WERI-Rb-1 (cell line): ENCODE measurements around the gene CAV1.

ENCODE experiments used
- DNase-seq: peaks from one replicate; pipeline ENCODE4 v3.0.0-alpha.2; 2020
- H3K27ac ChIP-seq: fragments of 250-450 bp; sonication (Bioruptor Pico); 2 replicates; pipeline ENCODE4 v1.5.1; 2020; ENCODE audit warnings: mild to moderate bottlenecking, moderate library complexity
- H3K27me3 ChIP-seq: fragments of 250-450 bp; sonication (Bioruptor Pico); 2 replicates; pipeline ENCODE4 v1.5.1; 2021; ENCODE audit warnings: mild to moderate bottlenecking, low read depth, moderate library complexity; ENCODE audit not compliant: insufficient read depth, severe bottlenecking
- H3K36me3 ChIP-seq: fragments of 250-450 bp; sonication (Bioruptor Pico); 2 replicates; pipeline ENCODE4 v1.5.1; 2020; ENCODE audit warnings: mild to moderate bottlenecking, moderate library complexity
- H3K4me3 ChIP-seq: 2 replicates; pipeline ENCODE4 v1.5.1; 2011; ENCODE audit warnings: low read depth, mild to moderate bottlenecking, control low read depth, low read length
- H3K9me3 ChIP-seq: fragments of 250-450 bp; sonication (Bioruptor Pico); 2 replicates; pipeline ENCODE4 v1.5.1; 2021; ENCODE audit warnings: mild to moderate bottlenecking, moderate library complexity; ENCODE audit not compliant: severe bottlenecking
- TF ChIP-seq, protein P1 (sequence below): IDR thresholded peaks from 2 replicates; pipeline ENCODE4 v1.5.1; 2011; ENCODE audit warnings: low read depth, mild to moderate bottlenecking, control low read depth, inconsistent platforms, low read length

CAV1 gene

DNA sequence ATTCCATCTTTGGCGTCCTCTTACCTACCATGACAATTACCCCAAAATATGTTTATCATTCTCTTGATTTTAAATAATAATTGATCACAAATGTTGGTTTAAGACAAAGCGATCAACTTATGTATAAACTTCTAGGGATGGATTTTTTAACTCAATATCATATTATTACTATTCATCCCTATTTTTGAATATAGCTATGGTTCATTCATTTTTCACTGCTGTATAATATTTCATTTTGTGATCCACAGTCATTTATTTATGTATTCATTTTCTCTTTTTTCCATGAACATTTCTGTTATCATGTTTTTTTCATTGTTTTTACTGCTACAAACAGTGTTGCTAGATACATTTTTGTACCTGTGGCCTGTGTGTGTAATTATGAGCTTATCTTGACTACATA, 85.9 kb downstream of the CAV1 start:
- Histone ChIP-seq H3K9me3 (no peaks in the 10 kb centered on the region), H3K27me3 (no peaks in the 10 kb centered on the region), H3K27ac (no peak overlapping the region), H3K36me3 (no peaks in the 10 kb centered on the region), H3K4me3 (no peak overlapping the region)
- TF ChIP-seq, protein P1, sequence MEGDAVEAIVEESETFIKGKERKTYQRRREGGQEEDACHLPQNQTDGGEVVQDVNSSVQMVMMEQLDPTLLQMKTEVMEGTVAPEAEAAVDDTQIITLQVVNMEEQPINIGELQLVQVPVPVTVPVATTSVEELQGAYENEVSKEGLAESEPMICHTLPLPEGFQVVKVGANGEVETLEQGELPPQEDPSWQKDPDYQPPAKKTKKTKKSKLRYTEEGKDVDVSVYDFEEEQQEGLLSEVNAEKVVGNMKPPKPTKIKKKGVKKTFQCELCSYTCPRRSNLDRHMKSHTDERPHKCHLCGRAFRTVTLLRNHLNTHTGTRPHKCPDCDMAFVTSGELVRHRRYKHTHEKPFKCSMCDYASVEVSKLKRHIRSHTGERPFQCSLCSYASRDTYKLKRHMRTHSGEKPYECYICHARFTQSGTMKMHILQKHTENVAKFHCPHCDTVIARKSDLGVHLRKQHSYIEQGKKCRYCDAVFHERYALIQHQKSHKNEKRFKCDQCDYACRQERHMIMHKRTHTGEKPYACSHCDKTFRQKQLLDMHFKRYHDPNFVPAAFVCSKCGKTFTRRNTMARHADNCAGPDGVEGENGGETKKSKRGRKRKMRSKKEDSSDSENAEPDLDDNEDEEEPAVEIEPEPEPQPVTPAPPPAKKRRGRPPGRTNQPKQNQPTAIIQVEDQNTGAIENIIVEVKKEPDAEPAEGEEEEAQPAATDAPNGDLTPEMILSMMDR: no peak
- no peak for DNase-seq
